ENCODE results near the gene DNAH14. TPM values are rescaled to one million over a fixed set of nuclear protein-coding genes. Genes with fewer than 3 reads are reported as not detected.
"Not testable (repeated sequence)": the region's sequence is repeated elsewhere in the genome, so short reads cannot be mapped to it uniquely, and the experiment has no call there.

DNAH14 gene
- total RNA-seq, 2 experiments from 2014 or later = 0.27 to 0.34 TPM

DNA sequence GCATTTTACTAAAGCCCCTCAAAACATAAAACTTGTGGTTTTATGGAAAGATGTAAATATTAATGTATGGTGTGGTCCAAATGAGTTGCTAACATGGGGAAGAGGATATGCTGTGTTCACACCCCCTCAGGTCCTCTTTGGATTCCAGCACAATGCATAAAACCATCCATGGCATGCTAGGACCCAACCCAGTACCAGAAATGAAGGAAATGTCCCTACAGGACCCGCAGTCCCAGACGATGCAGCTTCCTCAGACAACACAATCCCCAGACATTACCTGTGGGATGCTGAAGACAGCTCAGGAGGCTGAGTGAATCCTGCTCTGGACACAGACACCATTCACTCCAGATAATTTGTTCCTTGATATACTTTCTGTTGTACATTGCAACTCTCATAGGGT, 296.2 kb downstream of the DNAH14 start:
- POLR2A ChIA-PET = no interaction called here
- Histone ChIP-seq H3K27ac (ENCODE audit: low read depth in 1 of 2, low read length in 2 of 2) (no peak overlapping the region), H3K4me3 (ENCODE audit: low read length) (no peak overlapping the region), H3K4me1 (ENCODE audit: insufficient read depth, low read length) (no peaks in the 10 kb centered on the region), H3K9me3 (ENCODE audit: control insufficient read depth in 1 of 2, insufficient read depth in 1 of 2, low read length in 2 of 2) (no peaks in the 10 kb centered on the region), H3K27me3 (ENCODE audit: control insufficient read depth in 1 of 2, insufficient read depth in 2 of 2, low read length in 2 of 2) (no peaks in the 10 kb centered on the region), H3K36me3 (ENCODE audit: insufficient read depth, low read length) (no peaks in the 10 kb centered on the region)
- CTCF ChIA-PET = no interaction called here
- TF ChIP-seq, protein P1, sequence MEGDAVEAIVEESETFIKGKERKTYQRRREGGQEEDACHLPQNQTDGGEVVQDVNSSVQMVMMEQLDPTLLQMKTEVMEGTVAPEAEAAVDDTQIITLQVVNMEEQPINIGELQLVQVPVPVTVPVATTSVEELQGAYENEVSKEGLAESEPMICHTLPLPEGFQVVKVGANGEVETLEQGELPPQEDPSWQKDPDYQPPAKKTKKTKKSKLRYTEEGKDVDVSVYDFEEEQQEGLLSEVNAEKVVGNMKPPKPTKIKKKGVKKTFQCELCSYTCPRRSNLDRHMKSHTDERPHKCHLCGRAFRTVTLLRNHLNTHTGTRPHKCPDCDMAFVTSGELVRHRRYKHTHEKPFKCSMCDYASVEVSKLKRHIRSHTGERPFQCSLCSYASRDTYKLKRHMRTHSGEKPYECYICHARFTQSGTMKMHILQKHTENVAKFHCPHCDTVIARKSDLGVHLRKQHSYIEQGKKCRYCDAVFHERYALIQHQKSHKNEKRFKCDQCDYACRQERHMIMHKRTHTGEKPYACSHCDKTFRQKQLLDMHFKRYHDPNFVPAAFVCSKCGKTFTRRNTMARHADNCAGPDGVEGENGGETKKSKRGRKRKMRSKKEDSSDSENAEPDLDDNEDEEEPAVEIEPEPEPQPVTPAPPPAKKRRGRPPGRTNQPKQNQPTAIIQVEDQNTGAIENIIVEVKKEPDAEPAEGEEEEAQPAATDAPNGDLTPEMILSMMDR (IDR thresholded peaks at IDR 0.05) = no peak
- H3K27me3 Mint-ChIP-seq = peaks cover 4% of the 10 kb centered on the region
- H3K4me1 Mint-ChIP-seq (ENCODE audit: low read depth) = no peaks in the 10 kb centered on the region
- intact Hi-C loops (cut with DNase I, micrococcal nuclease) = no loop called here
- no peaks in the 10 kb centered on the region for H3K9me3 Mint-ChIP-seq
- H3K4me3 Mint-ChIP-seq = no peak overlapping the region
- DNase-seq = no peak
- no peak for ATAC-seq (ENCODE audit: poor library complexity)
- no peaks in the 10 kb centered on the region for H3K36me3 Mint-ChIP-seq (ENCODE audit: low read depth)
- no peak overlapping the region for H3K27ac Mint-ChIP-seq

DNA sequence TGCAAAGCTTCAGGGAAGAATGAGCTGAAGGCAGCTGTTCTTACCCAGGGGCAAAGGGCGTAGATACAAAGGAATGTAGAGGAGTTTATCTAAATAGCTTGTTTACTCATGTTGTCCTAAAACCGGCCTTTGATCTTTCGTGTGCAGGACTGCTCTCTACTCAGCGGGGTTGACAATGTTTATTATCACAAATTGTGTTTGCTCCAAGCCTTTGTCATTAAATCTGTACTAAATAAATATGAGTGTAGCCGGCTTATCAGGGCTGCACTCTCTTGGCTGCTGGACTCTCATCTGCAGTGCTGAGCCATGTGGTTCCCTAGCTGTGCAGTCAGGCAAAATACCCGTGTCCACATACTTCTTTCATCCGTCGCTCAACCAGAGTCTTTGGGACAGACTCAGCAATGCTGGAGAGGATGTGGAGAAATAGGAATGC, 299.4 kb downstream of the DNAH14 start:
- Histone ChIP-seq H3K9me3 (ENCODE audit: control insufficient read depth in 1 of 2, insufficient read depth in 1 of 2, low read length in 2 of 2) (no peaks in the 10 kb centered on the region), H3K4me3 (ENCODE audit: low read length) (no peak overlapping the region), H3K36me3 (ENCODE audit: insufficient read depth, low read length) (no peaks in the 10 kb centered on the region), H3K4me1 (ENCODE audit: insufficient read depth, low read length) (no peaks in the 10 kb centered on the region), H3K27me3 (ENCODE audit: control insufficient read depth in 1 of 2, insufficient read depth in 2 of 2, low read length in 2 of 2) (no peaks in the 10 kb centered on the region), H3K27ac (ENCODE audit: low read depth in 1 of 2, low read length in 2 of 2) (no peak overlapping the region)
- TF ChIP-seq, protein P1 (IDR thresholded peaks at IDR 0.05) = no peak
- intact Hi-C loops (cut with DNase I, micrococcal nuclease) = no loop called here
- Mint-ChIP-seq H3K27me3 (no peaks in the 10 kb centered on the region), H3K4me1 (ENCODE audit: low read depth) (no peaks in the 10 kb centered on the region), H3K4me3 (no peak overlapping the region), H3K9me3 (peaks cover 3% of the 10 kb centered on the region), H3K27ac (no peak overlapping the region), H3K36me3 (ENCODE audit: low read depth) (no peaks in the 10 kb centered on the region)
- POLR2A ChIA-PET = no interaction called here
- CTCF ChIA-PET = no interaction called here
- no peak for DNase-seq
- ATAC-seq (ENCODE audit: poor library complexity) = no peak

DNA sequence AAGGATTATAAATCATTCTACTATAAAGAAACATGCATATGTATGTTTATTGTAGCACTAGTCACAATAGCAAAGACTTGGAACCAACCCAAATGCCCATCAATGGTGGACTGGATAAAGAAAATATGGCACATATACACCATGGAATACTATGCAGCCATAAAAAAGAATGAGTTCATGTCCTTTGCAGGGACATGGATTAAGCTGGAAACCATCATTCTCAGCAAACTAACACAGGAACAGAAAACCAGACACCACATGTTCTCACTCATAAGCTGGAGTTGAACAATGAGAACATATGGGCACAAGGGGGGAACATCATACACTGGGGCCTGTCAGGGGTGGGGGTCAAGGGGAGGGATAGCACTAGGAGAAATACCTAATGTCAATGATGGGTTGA, 300.0 kb downstream of the DNAH14 start:
- CTCF ChIA-PET; H3K27ac Mint-ChIP-seq; H3K9me3 ChIP-seq (ENCODE audit: control insufficient read depth in 1 of 2, insufficient read depth in 1 of 2, low read length in 2 of 2); H3K27ac ChIP-seq (ENCODE audit: low read depth in 1 of 2, low read length in 2 of 2); intact Hi-C loops (cut with DNase I, micrococcal nuclease); ATAC-seq (ENCODE audit: poor library complexity); DNase-seq; H3K4me1 ChIP-seq (ENCODE audit: insufficient read depth, low read length); H3K4me1 Mint-ChIP-seq (ENCODE audit: low read depth); H3K36me3 Mint-ChIP-seq (ENCODE audit: low read depth); POLR2A ChIA-PET; H3K36me3 ChIP-seq (ENCODE audit: insufficient read depth, low read length); H3K27me3 ChIP-seq (ENCODE audit: control insufficient read depth in 1 of 2, insufficient read depth in 2 of 2, low read length in 2 of 2); H3K27me3 Mint-ChIP-seq; H3K9me3 Mint-ChIP-seq; H3K4me3 ChIP-seq (ENCODE audit: low read length); H3K4me3 Mint-ChIP-seq: not testable (repeated sequence)

DNA sequence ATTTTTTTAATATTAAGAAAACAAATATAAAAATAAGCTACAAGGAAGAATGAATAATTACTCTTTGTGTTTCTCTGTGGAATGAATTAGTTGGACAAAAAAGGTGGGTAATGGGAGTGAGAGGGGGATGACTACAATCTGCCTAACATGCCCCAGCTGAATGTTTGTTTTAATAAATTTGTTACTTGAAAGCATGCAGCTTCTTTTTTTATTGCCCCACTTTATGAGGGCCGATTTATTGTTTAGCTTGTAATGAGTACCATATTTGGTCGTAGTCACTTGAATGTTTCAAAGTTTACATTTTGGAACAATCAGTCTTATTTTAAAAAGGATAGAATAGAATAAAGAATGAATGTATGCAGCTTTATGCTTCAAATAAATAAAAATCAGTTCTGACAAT, 301.0 kb downstream of the DNAH14 start:
- H3K27ac ChIP-seq (ENCODE audit: low read depth in 1 of 2, low read length in 2 of 2) = no peak overlapping the region
- no peaks in the 10 kb centered on the region for H3K9me3 ChIP-seq (ENCODE audit: control insufficient read depth in 1 of 2, insufficient read depth in 1 of 2, low read length in 2 of 2)
- no peaks in the 10 kb centered on the region for H3K36me3 ChIP-seq (ENCODE audit: insufficient read depth, low read length)
- H3K27me3 ChIP-seq (ENCODE audit: control insufficient read depth in 1 of 2, insufficient read depth in 2 of 2, low read length in 2 of 2) = no peaks in the 10 kb centered on the region
- no peak overlapping the region for H3K4me3 ChIP-seq (ENCODE audit: low read length)
- intact Hi-C loops (cut with DNase I, micrococcal nuclease) = no loop called here
- no peak overlapping the region for H3K27ac Mint-ChIP-seq
- CTCF ChIA-PET = no interaction called here
- no peaks in the 10 kb centered on the region for H3K27me3 Mint-ChIP-seq
- TF ChIP-seq, protein P1 (IDR thresholded peaks at IDR 0.05) = no peak
- POLR2A ChIA-PET = no interaction called here
- no peak overlapping the region for H3K4me3 Mint-ChIP-seq
- H3K4me1 ChIP-seq (ENCODE audit: insufficient read depth, low read length) = no peaks in the 10 kb centered on the region
- ATAC-seq (ENCODE audit: poor library complexity) = no peak
- peaks cover 8% of the 10 kb centered on the region for H3K9me3 Mint-ChIP-seq
- no peaks in the 10 kb centered on the region for H3K36me3 Mint-ChIP-seq (ENCODE audit: low read depth)
- DNase-seq = no peak
- H3K4me1 Mint-ChIP-seq (ENCODE audit: low read depth) = no peaks in the 10 kb centered on the region

DNA sequence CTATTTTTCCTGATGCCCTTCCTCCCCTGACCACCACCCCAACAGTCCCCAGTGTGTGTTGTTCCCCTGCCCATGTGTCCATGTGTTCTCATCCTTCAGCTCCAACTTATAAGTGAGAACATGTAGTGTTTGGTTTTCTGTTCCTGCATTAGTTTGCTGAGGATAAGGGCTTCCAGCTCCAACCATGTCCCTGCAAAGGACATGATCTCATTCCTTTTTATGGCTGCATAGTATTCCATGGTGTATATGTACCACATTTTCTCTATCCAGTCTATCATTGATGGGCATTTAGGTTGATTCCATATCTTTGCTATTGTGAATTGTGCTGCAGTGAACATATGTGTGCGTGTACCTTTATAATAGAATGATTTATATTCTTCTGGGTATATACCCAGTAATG, 303.5 kb downstream of the DNAH14 start:
- CTCF ChIA-PET; H3K36me3 ChIP-seq (ENCODE audit: insufficient read depth, low read length); DNase-seq; POLR2A ChIA-PET; H3K27ac ChIP-seq (ENCODE audit: low read depth in 1 of 2, low read length in 2 of 2); H3K4me1 Mint-ChIP-seq (ENCODE audit: low read depth); intact Hi-C loops (cut with DNase I, micrococcal nuclease); H3K27me3 Mint-ChIP-seq; ATAC-seq (ENCODE audit: poor library complexity); H3K27ac Mint-ChIP-seq; H3K4me3 ChIP-seq (ENCODE audit: low read length); H3K4me1 ChIP-seq (ENCODE audit: insufficient read depth, low read length); H3K36me3 Mint-ChIP-seq (ENCODE audit: low read depth); H3K4me3 Mint-ChIP-seq; H3K27me3 ChIP-seq (ENCODE audit: control insufficient read depth in 1 of 2, insufficient read depth in 2 of 2, low read length in 2 of 2): not testable (repeated sequence)
- H3K9me3 ChIP-seq (ENCODE audit: control insufficient read depth in 1 of 2, insufficient read depth in 1 of 2, low read length in 2 of 2) = peaks cover 0 to 11% of the 10 kb centered on the region in 2 experiments
- peaks cover 16% of the 10 kb centered on the region for H3K9me3 Mint-ChIP-seq

Data from CD4-positive, alpha-beta T cell (primary cell).